ENCODE results near the gene PDE4B.

DNA sequence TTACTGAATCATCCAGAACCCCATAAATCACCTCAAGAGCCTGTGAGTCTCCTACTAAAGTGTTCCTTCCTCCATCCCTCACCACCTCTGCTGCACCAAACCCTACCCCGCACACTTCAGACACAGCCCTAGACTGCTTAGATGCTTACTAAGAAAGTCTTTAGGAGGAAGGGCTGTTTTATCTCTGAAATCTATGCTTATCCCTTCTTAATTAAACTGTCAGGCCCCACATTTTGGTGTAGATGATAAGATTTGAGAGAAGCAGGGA lies 524.5 kb downstream of the PDE4B start:
- TF ChIP-seq, protein P1, sequence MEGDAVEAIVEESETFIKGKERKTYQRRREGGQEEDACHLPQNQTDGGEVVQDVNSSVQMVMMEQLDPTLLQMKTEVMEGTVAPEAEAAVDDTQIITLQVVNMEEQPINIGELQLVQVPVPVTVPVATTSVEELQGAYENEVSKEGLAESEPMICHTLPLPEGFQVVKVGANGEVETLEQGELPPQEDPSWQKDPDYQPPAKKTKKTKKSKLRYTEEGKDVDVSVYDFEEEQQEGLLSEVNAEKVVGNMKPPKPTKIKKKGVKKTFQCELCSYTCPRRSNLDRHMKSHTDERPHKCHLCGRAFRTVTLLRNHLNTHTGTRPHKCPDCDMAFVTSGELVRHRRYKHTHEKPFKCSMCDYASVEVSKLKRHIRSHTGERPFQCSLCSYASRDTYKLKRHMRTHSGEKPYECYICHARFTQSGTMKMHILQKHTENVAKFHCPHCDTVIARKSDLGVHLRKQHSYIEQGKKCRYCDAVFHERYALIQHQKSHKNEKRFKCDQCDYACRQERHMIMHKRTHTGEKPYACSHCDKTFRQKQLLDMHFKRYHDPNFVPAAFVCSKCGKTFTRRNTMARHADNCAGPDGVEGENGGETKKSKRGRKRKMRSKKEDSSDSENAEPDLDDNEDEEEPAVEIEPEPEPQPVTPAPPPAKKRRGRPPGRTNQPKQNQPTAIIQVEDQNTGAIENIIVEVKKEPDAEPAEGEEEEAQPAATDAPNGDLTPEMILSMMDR (IDR thresholded peaks at IDR 0.05), result no peak
- TF ChIP-seq EP300 (IDR thresholded peaks at IDR 0.05) (no peak), POLR2A (IDR thresholded peaks at IDR 0.05) (no peak)
